CD4-positive, alpha-beta T cell treated with Interferon alpha-2 for 1 hour (primary cell): ENCODE measurements around the gene DNM3.
A peak's percentile ranks its signal among the peaks of the same experiment; 100 is the strongest.

Experiments used
- DNase-seq, 2 donors: peaks; one replicate each; pipeline ENCODE4 v3.0.0-alpha.2; 2020 to 2022

DNM3 gene

GRCh38 chr1:172119184-172119583, 277.9 kb downstream of the DNM3 start:
- no peak for DNase-seq

- DNase-seq: no peak
Measured at GRCh38 chr1:172120381-172120780, 279.1 kb downstream of the DNM3 start.

- DNase-seq: no peak
Measured at GRCh38 chr1:172121081-172121717, 279.9 kb downstream of the DNM3 start.

- DNase-seq: no peak
Measured at GRCh38 chr1:172122381-172122780, 281.1 kb downstream of the DNM3 start.

GRCh38 chr1:172125250-172125649, 284.0 kb downstream of the DNM3 start:
- no peak for DNase-seq

- DNase-seq: no peak
Measured at GRCh38 chr1:172125812-172126430, 284.6 kb downstream of the DNM3 start.

GRCh38 chr1:172132836-172133235, 291.5 kb downstream of the DNM3 start:
- no peak for DNase-seq

- DNase-seq: no peak
Measured at GRCh38 chr1:172134087-172134731, 292.9 kb downstream of the DNM3 start.

- peak; percentile 2 to 57 for DNase-seq
Measured at GRCh38 chr1:172135076-172135672, 293.9 kb downstream of the DNM3 start.

GRCh38 chr1:172135978-172136610, 294.8 kb downstream of the DNM3 start:
- DNase-seq: no peak

- no peak for DNase-seq
Measured at GRCh38 chr1:172136925-172137324, 295.6 kb downstream of the DNM3 start.

GRCh38 chr1:172137703-172138454, 296.6 kb downstream of the DNM3 start:
- DNase-seq: no peak

GRCh38 chr1:172138634-172139033, 297.3 kb downstream of the DNM3 start:
- no peak for DNase-seq

GRCh38 chr1:172139196-172139595, 297.9 kb downstream of the DNM3 start:
- DNase-seq: no peak

GRCh38 chr1:172140072-172140471, 298.8 kb downstream of the DNM3 start:
- DNase-seq: no peak

GRCh38 chr1:172140591-172140990, 299.3 kb downstream of the DNM3 start:
- no peak for DNase-seq

- DNase-seq: no peak
Measured at GRCh38 chr1:172141341-172141881, 300.1 kb downstream of the DNM3 start.

- DNase-seq: no peak
Measured at GRCh38 chr1:172142324-172142723, 301.0 kb downstream of the DNM3 start.

GRCh38 chr1:172143384-172144055, 302.2 kb downstream of the DNM3 start:
- no peak for DNase-seq

- DNase-seq: no peak
Measured at GRCh38 chr1:172144445-172145061, 303.3 kb downstream of the DNM3 start.

- no peak for DNase-seq
Measured at GRCh38 chr1:172145231-172145651, 303.9 kb downstream of the DNM3 start.
